NCI-H510A (cell line): ENCODE data around the gene CYP27C1.
"Not testable (repeated sequence)": the region's sequence is repeated elsewhere in the genome, so short reads cannot be mapped to it uniquely, and the experiment has no call there.

ENCODE experiments used
- DNase-seq: peaks from one replicate; lab custom pipeline; 2025; lab: John Stamatoyannopoulos, UW

CYP27C1 gene

GRCh38 chr2:127170452-127171197 is 49.5 kb downstream of the CYP27C1 start:
- DNase-seq, result no peak

- DNase-seq, result no peak
These were observed 50.1 kb downstream of the CYP27C1 start for GRCh38 chr2:127170021-127170420.

- DNase-seq, result no peak
These were observed 50.9 kb downstream of the CYP27C1 start for GRCh38 chr2:127169066-127169660.

- DNase-seq, result no peak
These were observed 53.8 kb downstream of the CYP27C1 start for GRCh38 chr2:127166231-127166860.

- peak; percentile 70 for DNase-seq
These were observed 54.6 kb downstream of the CYP27C1 start for GRCh38 chr2:127165539-127165935.

- DNase-seq, result no peak
These were observed 55.1 kb downstream of the CYP27C1 start for GRCh38 chr2:127164761-127165538.

GRCh38 chr2:127163921-127164320 is 56.2 kb downstream of the CYP27C1 start:
- DNase-seq, result no peak

- not testable (repeated sequence) for DNase-seq
These were observed 57.1 kb downstream of the CYP27C1 start for GRCh38 chr2:127163090-127163406.

- DNase-seq, result no peak
These were observed 57.6 kb downstream of the CYP27C1 start for GRCh38 chr2:127162261-127163089.

- no peak for DNase-seq
These were observed 58.6 kb downstream of the CYP27C1 start for GRCh38 chr2:127161176-127162136.

- DNase-seq, result no peak
These were observed 59.4 kb downstream of the CYP27C1 start for GRCh38 chr2:127160676-127161075.

- no peak for DNase-seq
These were observed 60.6 kb downstream of the CYP27C1 start for GRCh38 chr2:127159543-127159942.

- DNase-seq, result no peak
These were observed 61.3 kb downstream of the CYP27C1 start for GRCh38 chr2:127158614-127159290.

- no peak for DNase-seq
These were observed 62.2 kb downstream of the CYP27C1 start for GRCh38 chr2:127157651-127158485.

- DNase-seq, result no peak
These were observed 63.0 kb downstream of the CYP27C1 start for GRCh38 chr2:127157114-127157513.

- DNase-seq, result no peak
These were observed 64.2 kb downstream of the CYP27C1 start for GRCh38 chr2:127155947-127156346.

- DNase-seq, result no peak
These were observed 65.0 kb downstream of the CYP27C1 start for GRCh38 chr2:127155028-127155581.

- no peak for DNase-seq
These were observed 65.7 kb downstream of the CYP27C1 start for GRCh38 chr2:127154396-127154795.

GRCh38 chr2:127153691-127154158 is 66.4 kb downstream of the CYP27C1 start:
- no peak for DNase-seq
